ENCODE measurements around the gene FRMPD4.

The FRMPD4 gene

DNA sequence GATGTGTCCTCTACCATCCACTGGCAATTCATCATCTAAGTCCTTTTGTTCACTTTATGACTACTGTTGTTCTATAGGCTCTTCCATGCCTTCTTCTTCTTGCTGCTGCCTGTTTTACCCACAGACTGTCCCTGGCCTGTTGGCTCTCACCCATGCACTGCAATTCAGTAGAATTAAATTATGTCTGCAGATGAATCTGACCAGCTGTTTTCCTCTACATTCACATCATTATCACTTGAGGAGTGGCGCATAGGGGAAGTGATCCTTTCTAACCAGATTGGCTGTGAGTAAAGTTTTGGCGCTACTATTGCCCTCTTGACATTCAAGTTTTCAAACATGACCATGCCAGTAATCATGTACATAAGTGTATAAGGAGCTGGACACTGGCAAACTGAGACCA, 91.7 kb downstream of the FRMPD4 start:
- TF ChIP-seq ELF4 (IDR thresholded peaks at IDR 0.05) (no peak), NFRKB (IDR thresholded peaks at IDR 0.05) (no peak), SP1 (IDR thresholded peaks at IDR 0.05) (no peak), CTBP1 (IDR thresholded peaks at IDR 0.05; ENCODE audit: borderline replicate concordance) (no peak), L3MBTL2 (conservative IDR thresholded peaks at IDR 0.05) (no peak), LEF1 (IDR thresholded peaks at IDR 0.05; ENCODE audit: borderline replicate concordance) (no peak), FOXK2 (IDR thresholded peaks at IDR 0.05) (no peak), ARNT (IDR thresholded peaks at IDR 0.05) (no peak), TARDBP (IDR thresholded peaks at IDR 0.05) (no peak), HDGF (IDR thresholded peaks at IDR 0.05; ENCODE audit: borderline replicate concordance) (no peak), SUZ12 (IDR thresholded peaks at IDR 0.05) (no peak), FOXA1 (IDR thresholded peaks at IDR 0.05) (no peak)
- no peak for DNase-seq (ENCODE audit: extremely low spot score)
- CTCF ChIA-PET, result no interaction called here
- POLR2A ChIA-PET, result no interaction called here

DNA sequence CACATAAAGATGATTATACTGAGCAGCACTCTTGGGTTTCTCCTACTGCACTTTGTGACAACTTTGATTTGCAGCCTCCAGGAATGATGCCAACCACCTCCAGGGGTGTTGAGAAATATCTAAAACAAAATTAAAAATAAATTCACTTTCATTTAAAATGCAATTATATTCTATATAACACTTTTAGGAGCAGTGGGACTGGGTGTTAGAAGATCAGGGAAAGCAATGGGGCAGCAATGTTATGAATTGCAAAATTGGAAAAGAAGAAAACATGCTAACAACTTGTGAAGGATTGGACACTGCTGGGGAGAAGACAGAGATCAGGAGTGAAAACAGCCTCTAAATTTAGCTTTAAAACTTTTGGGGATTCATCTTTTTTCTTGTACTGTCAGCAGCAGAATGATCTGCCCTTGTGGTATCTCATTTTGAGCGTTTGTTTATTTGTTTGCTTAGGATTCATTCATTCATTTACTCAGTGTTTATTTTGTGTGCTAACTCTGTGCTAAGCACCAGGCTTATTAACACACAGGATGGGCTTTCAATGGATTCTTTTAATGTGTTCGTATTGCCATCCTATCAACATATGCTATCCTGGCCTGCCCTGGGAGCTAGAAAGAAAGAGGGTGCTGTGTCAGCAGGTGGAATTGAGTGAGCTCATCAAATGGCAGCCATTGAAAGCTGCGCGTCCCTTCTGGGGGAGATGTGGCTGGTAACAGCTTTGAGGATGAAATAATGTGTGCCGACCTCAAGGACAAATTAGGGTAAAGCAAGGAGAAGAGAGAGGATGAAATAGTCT, 96.5 kb downstream of the FRMPD4 start:
- CTCF ChIA-PET, result interaction anchor here (0.5 to 0.7 kb wide), 2 partner anchors 15 to 56 kb away, joined by 3 read pairs; no protein-coding TSS in a partner anchor
- DNase-seq (ENCODE audit: extremely low spot score), result no peak
- TF ChIP-seq, protein P1, sequence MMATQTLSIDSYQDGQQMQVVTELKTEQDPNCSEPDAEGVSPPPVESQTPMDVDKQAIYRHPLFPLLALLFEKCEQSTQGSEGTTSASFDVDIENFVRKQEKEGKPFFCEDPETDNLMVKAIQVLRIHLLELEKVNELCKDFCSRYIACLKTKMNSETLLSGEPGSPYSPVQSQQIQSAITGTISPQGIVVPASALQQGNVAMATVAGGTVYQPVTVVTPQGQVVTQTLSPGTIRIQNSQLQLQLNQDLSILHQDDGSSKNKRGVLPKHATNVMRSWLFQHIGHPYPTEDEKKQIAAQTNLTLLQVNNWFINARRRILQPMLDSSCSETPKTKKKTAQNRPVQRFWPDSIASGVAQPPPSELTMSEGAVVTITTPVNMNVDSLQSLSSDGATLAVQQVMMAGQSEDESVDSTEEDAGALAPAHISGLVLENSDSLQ (IDR thresholded peaks at IDR 0.05), result no peak
- TF ChIP-seq FOXK2 (IDR thresholded peaks at IDR 0.05), result no peak
- TF ChIP-seq ZNF384 (IDR thresholded peaks at IDR 0.05), result no peak
- no peak for TF ChIP-seq FOXA1 (IDR thresholded peaks at IDR 0.05)
- no peak for TF ChIP-seq HDGF (IDR thresholded peaks at IDR 0.05; ENCODE audit: borderline replicate concordance)
- POLR2A ChIA-PET, result no interaction called here

DNA sequence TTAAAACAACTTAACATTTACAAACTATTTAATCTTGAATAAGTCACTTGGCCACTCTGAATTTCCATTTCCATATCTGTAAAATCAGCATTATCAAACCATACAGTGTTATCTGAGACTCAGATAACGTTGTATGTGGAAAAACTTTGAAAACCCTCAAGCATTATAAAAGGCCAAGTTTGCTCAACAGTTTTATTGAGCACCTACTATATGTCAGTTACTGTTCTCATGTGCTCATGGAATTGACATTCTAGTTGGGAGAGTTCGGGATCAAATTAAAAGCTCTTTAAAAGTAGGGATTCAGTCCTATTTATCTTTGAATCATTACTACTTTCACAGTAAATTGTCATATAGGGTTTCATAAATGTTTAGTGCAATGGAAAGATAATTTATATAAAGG, 97.9 kb downstream of the FRMPD4 start:
- ChIA-PET CTCF (no interaction called here), POLR2A (no interaction called here)
- no peak for DNase-seq (ENCODE audit: extremely low spot score)
- TF ChIP-seq CTBP1 (IDR thresholded peaks at IDR 0.05; ENCODE audit: borderline replicate concordance) (no peak), SP1 (IDR thresholded peaks at IDR 0.05) (no peak), SUZ12 (IDR thresholded peaks at IDR 0.05) (no peak), NFRKB (IDR thresholded peaks at IDR 0.05) (no peak), TARDBP (IDR thresholded peaks at IDR 0.05) (no peak), ELF4 (IDR thresholded peaks at IDR 0.05) (no peak), ARNT (IDR thresholded peaks at IDR 0.05) (no peak), FOXA1 (IDR thresholded peaks at IDR 0.05) (no peak)
- TF ChIP-seq, protein P1 (IDR thresholded peaks at IDR 0.05), result no peak

DNA sequence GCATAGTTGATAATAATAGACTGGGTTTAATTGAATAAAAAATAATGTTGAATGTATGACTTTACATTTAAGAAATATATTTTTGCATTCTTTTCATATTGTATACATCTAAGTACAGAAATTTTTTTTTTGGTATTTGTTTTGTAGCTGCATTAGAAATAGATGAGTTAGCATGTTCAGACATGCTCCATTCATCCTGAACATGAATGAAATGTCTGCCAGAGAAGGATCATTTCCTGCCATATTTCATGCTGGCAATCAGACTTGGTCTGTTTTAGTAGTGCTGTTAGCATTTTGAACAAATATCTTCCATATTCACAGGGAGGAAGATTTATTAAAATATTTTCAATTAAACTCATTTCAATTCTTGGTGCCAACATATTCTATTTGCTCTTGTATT, 98.9 kb downstream of the FRMPD4 start:
- ChIA-PET CTCF (no interaction called here), POLR2A (no interaction called here)
- TF ChIP-seq FOXK2 (IDR thresholded peaks at IDR 0.05) (no peak), CTBP1 (IDR thresholded peaks at IDR 0.05; ENCODE audit: borderline replicate concordance) (no peak), SUZ12 (IDR thresholded peaks at IDR 0.05) (no peak), ELF4 (IDR thresholded peaks at IDR 0.05) (no peak), FOXM1 (IDR thresholded peaks at IDR 0.05; ENCODE audit: borderline replicate concordance) (no peak), FOXA1 (IDR thresholded peaks at IDR 0.05) (no peak), NFRKB (IDR thresholded peaks at IDR 0.05) (no peak), LEF1 (IDR thresholded peaks at IDR 0.05; ENCODE audit: borderline replicate concordance) (no peak), TARDBP (IDR thresholded peaks at IDR 0.05) (no peak), SP1 (IDR thresholded peaks at IDR 0.05) (no peak), ARNT (IDR thresholded peaks at IDR 0.05) (no peak), ZNF384 (IDR thresholded peaks at IDR 0.05) (no peak), HDGF (IDR thresholded peaks at IDR 0.05; ENCODE audit: borderline replicate concordance) (no peak), L3MBTL2 (conservative IDR thresholded peaks at IDR 0.05) (no peak), BHLHE40 (IDR thresholded peaks at IDR 0.05; ENCODE audit: borderline replicate concordance) (no peak)
- TF ChIP-seq, protein P1 (IDR thresholded peaks at IDR 0.05), result no peak
- DNase-seq (ENCODE audit: extremely low spot score), result no peak

DNA sequence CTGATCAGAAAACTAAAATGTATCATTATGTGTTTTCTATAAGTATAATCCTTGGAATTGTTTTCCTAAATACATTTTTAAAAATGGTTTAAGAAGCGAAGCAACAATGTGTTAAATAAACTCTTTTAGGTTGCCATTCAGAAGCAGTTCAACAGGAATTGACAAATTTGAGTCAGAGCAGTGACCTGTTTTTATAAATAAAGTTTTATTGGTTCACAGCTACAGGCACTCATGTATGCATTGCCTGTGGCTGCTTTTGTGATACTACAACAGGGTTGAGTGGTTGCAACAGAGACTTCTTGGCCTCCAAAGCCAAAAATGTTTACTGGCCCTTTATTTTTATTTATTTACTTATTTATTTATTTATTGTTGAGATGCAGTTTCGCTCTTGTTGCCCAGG, 99.5 kb downstream of the FRMPD4 start:
- ChIA-PET POLR2A (no interaction called here), CTCF (no interaction called here)
- TF ChIP-seq FOXM1 (IDR thresholded peaks at IDR 0.05; ENCODE audit: borderline replicate concordance) (no peak), SP1 (IDR thresholded peaks at IDR 0.05) (no peak), HDGF (IDR thresholded peaks at IDR 0.05; ENCODE audit: borderline replicate concordance) (no peak), ARNT (IDR thresholded peaks at IDR 0.05) (no peak), ZNF384 (IDR thresholded peaks at IDR 0.05) (no peak), BHLHE40 (IDR thresholded peaks at IDR 0.05; ENCODE audit: borderline replicate concordance) (no peak), TARDBP (IDR thresholded peaks at IDR 0.05) (no peak), FOXK2 (IDR thresholded peaks at IDR 0.05) (no peak), NFRKB (IDR thresholded peaks at IDR 0.05) (no peak)
- TF ChIP-seq, protein P1 (IDR thresholded peaks at IDR 0.05), result no peak
- no peak for DNase-seq (ENCODE audit: extremely low spot score)

All from HEK293T (cell line).